A549 (cell line): ENCODE measurements around the gene GNPAT. TPM values are rescaled to one million over a fixed set of nuclear protein-coding genes. Genes with fewer than 3 reads are reported as not detected.

ENCODE experiments used
- ATAC-seq, 2 experiments: fragments of 200-7000 bp in 1 of 2; fragments of >200 bp in 1 of 2; cut with Nextera tagmentation in 1 of 2; cut with Tn5 transposase in 1 of 2; 3 replicates each; pipeline versions ENCODE4 v1.8.0 to v1.9.1; 2018 to 2020; ENCODE audit warnings: mild to moderate bottlenecking in 1 of 2, moderate library complexity in 1 of 2
- CTCF ChIA-PET: fragments of 300-600 bp; sonication (Branson Sonifier 250); formaldehyde crosslinking; extraction: SDS; loops from one replicate; lab custom pipeline; 2021; ENCODE audit warnings: antibody characterized with exemption, inconsistent platforms; lab: Yijun Ruan, JAX
- POLR2A ChIA-PET: fragments of 350-600 bp; formaldehyde crosslinking; extraction: SDS; loops from one replicate; lab custom pipeline; 2021; ENCODE audit warnings: antibody characterized with exemption, inconsistent platforms; lab: Yijun Ruan, JAX
- DNase-seq, 2 experiments: peaks; one replicate each; pipeline versions ENCODE4 v3.0.0 to v3.0.0-alpha.2; 2011 to 2016; ENCODE audit warnings: low read depth in 1 of 2, low spot score in 1 of 2
- FAIRE-seq: peaks from 2 replicates; lab custom pipeline; 2011; peaks lifted over from hg19 to GRCh38; lab: Jason Lieb, UNC
- H3K27ac ChIP-seq, 2 experiments: fragments of >200 bp; sonication (Bioruptor Twin); formaldehyde crosslinking; 3 replicates each; pipeline ENCODE4 v1.5.1; 2016 to 2017
- H3K4me1 ChIP-seq: fragments of >200 bp; sonication (Bioruptor Twin); formaldehyde crosslinking; 3 replicates; pipeline ENCODE4 v1.6.1; 2016
- H3K4me2 ChIP-seq: fragments of >200 bp; sonication (Bioruptor Twin); formaldehyde crosslinking; 3 replicates; pipeline ENCODE4 v1.6.1; 2016
- H3K4me3 ChIP-seq: fragments of >200 bp; sonication (Bioruptor Twin); formaldehyde crosslinking; 3 replicates; pipeline ENCODE4 v1.5.1; 2016
- H3K9me3 ChIP-seq: fragments of >200 bp; sonication (Bioruptor Twin); formaldehyde crosslinking; 3 replicates; pipeline ENCODE4 v1.6.1; 2016
- BHLHE40 ChIP-seq: IDR thresholded peaks from 2 replicates; pipeline ENCODE4 v1.6.1; 2012; ENCODE audit warnings: low read depth, low read length, inconsistent platforms
- CEBPB ChIP-seq, 2 experiments: fragments of >200 bp in 1 of 2; sonication (Bioruptor Twin) in 1 of 2; formaldehyde crosslinking in 1 of 2; IDR thresholded peaks; 2 replicates each; pipeline ENCODE4 v1.6.1; 2012 to 2016
- CTCF ChIP-seq: fragments of >200 bp; sonication (Bioruptor Twin); formaldehyde crosslinking; IDR thresholded peaks from 3 replicates; pipeline ENCODE4 v1.5.1; 2016
- EHF ChIP-seq: fragments of 250-450 bp; sonication (Bioruptor Pico); IDR thresholded peaks from 2 replicates; pipeline ENCODE4 v1.5.0; 2020; ENCODE audit warnings: mild to moderate bottlenecking
- EHMT2 ChIP-seq: fragments of 200-600 bp; sonication (generic); IDR thresholded peaks from 2 replicates; pipeline ENCODE4 v1.6.1; 2016; ENCODE audit warnings: antibody characterized with exemption, low read depth, mild to moderate bottlenecking, moderate library complexity
- FOSL2 ChIP-seq, 2 experiments: fragments of 450-650 bp in 1 of 2; fragments of >200 bp in 1 of 2; sonication (Bioruptor Twin) in 1 of 2; formaldehyde crosslinking; IDR thresholded peaks; 2 replicates each; pipeline versions ENCODE4 v1.5.0 to v1.6.1; 2016 to 2020; ENCODE audit warnings: mild to moderate bottlenecking in 1 of 2, moderate library complexity in 1 of 2
- HDAC2 ChIP-seq: fragments of 200-600 bp; sonication (generic); IDR thresholded peaks from 2 replicates; pipeline ENCODE4 v1.6.1; 2016
- HES2 ChIP-seq: fragments of >200 bp; sonication (Bioruptor Twin); formaldehyde crosslinking; IDR thresholded peaks from 2 replicates; pipeline ENCODE4 v1.6.1; 2016
- HEYL ChIP-seq: fragments of 250-450 bp; sonication (Bioruptor Pico); IDR thresholded peaks from 2 replicates; pipeline ENCODE4 v1.8.0; 2021; ENCODE audit warnings: mild to moderate bottlenecking, moderate library complexity
- NFE2L2 ChIP-seq: fragments of 150-350 bp; conservative IDR thresholded peaks from 2 replicates; pipeline ENCODE4 v1.6.1; 2014; ENCODE audit warnings: low read length
- PBX3 ChIP-seq: IDR thresholded peaks from 2 replicates; pipeline ENCODE4 v1.6.1; 2012
- RAD21 ChIP-seq, 2 experiments: fragments of >200 bp in 1 of 2; sonication (Bioruptor Twin) in 1 of 2; formaldehyde crosslinking in 1 of 2; IDR thresholded peaks in 1 of 2; conservative IDR thresholded peaks in 1 of 2; 2 replicates in 1 of 2; 3 replicates in 1 of 2; pipeline ENCODE4 v1.6.1; 2012 to 2018; ENCODE audit warnings: inconsistent platforms in 1 of 2
- REST ChIP-seq: fragments of 200-600 bp; sonication (generic); IDR thresholded peaks from 2 replicates; pipeline ENCODE4 v1.6.1; 2016; ENCODE audit warnings: antibody characterized with exemption, mild to moderate bottlenecking, moderate library complexity
- RNF2 ChIP-seq: fragments of 200-600 bp; sonication (generic); IDR thresholded peaks from 2 replicates; pipeline ENCODE4 v1.6.1; 2016; ENCODE audit warnings: low read depth, mild to moderate bottlenecking, antibody characterized with exemption, moderate library complexity, borderline replicate concordance
- SMC3 ChIP-seq: fragments of >200 bp; sonication (Bioruptor Twin); formaldehyde crosslinking; IDR thresholded peaks from 3 replicates; pipeline ENCODE4 v1.6.1; 2018; ENCODE audit warnings: inconsistent platforms
- USF2 ChIP-seq: fragments of 450-650 bp; IDR thresholded peaks from 2 replicates; pipeline ENCODE4 v1.6.1; 2014; ENCODE audit warnings: antibody characterized with exemption
- ZFP36 ChIP-seq: fragments of 450-650 bp; IDR thresholded peaks from 2 replicates; pipeline ENCODE4 v1.6.1; 2014; ENCODE audit warnings: borderline replicate concordance; ENCODE audit not compliant: partially characterized antibody
- ZSCAN20 ChIP-seq: fragments of 250-450 bp; sonication (Bioruptor Pico); IDR thresholded peaks from 2 replicates; pipeline ENCODE4 v1.8.0; 2022; ENCODE audit warnings: mild to moderate bottlenecking, moderate library complexity
- WGBS: methylation state at CpG from one replicate; pipeline ENCODE4 v1.1.6; 2017; ENCODE audit errors: missing lambda C conversion rate; 5-methylcytosine and 5-hydroxymethylcytosine counted together
- polyA plus RNA-seq, 4 experiments: library from polyadenylated mRNA; depleted of rRNA in 3 of 4; stranded (reverse); fragments of >200 nt; fragmentation: RNase III in 1 of 4; extraction: RNeasy Plus Mini Kit Qiagen cat#74134 plus additional on column Dnase treatment in 1 of 4; gene quantifications; 2 replicates in 3 of 4; 3 replicates in 1 of 4; pipeline ENCODE4 v1.2.3, GENCODE V29; 2011 to 2017
- TF ChIP-seq, protein P1 (sequence below): IDR thresholded peaks from 2 replicates; pipeline ENCODE4 v1.6.1; 2012
- TF ChIP-seq, protein P2 (sequence below): fragments of 150-350 bp; IDR thresholded peaks from 2 replicates; pipeline ENCODE4 v1.6.1; 2014; ENCODE audit warnings: low read depth, mild to moderate bottlenecking, low read length

Gene GNPAT
- polyA plus RNA-seq, 2 of the 4 experiments (the other 2 are of a cell fraction), result 44.1 to 62.7 TPM

DNA sequence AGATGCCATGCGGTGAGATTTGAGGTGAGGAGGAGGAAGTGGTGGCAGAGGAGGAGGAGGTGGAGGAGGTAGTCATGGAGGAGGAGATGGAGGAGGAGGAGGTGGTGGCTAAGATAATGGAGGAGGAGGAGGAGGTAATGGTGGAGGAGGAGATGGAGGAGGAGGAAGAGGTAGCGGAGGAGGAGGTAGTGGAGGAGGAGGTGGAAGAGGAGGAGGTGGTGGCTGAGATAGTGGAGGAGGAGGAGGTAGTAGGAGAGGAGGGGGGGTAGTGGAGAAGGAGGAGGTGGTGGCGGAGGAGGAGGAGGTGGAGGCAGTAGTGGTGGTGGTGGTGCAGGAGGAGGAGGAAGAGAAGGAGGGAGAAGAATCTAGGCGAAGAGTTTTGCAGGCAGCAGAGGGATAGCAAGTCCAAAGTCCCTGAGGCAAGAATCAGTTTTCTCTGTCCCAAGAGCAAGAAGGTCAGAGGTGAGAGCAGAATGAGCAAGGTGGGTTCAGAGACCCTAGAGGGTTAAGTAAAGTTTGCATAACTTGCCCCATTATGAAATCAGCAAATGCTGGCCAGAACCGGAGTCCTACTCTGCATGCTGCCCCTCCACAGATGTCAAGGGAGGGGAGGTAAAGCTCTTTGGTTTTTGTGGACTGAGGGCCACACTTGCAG lies 38.9 kb upstream of the GNPAT start (continued):
- TF ChIP-seq PBX3 (no peak), RAD21 (conservative IDR thresholded peaks at IDR 0.05 in 1 of 2, IDR thresholded peaks at IDR 0.05 in 1 of 2) (no peak), EHMT2 (no peak), USF2 (no peak), RNF2 (no peak), ZFP36 (no peak), NFE2L2 (no peak), HDAC2 (no peak), CEBPB (IDR thresholded peaks at IDR 0.05) (no peak)
- TF ChIP-seq, protein P1, sequence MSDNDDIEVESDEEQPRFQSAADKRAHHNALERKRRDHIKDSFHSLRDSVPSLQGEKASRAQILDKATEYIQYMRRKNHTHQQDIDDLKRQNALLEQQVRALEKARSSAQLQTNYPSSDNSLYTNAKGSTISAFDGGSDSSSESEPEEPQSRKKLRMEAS, result no peak

GRCh38 chr1:231203259-231204057 lies 37.6 kb upstream of the GNPAT start:
- 77% methylated on average over 12 of the region's 21 CpGs for whole genome bisulfite sequencing
- Histone ChIP-seq H3K27ac (peak overlapping the region; percentile 36 to 45; a peak in 4 of 6 replicates), H3K4me3 (no peak overlapping the region), H3K4me2 (no peak overlapping the region), H3K4me1 (peaks cover 38% of the 10 kb centered on the region), H3K9me3 (no peaks in the 10 kb centered on the region)
- ChIA-PET POLR2A (no interaction called here), CTCF (interaction anchor here (0.6 to 1.0 kb wide), 2 partner anchors 8 to 241 kb away, joined by 3 to 5 read pairs; no protein-coding TSS in a partner anchor)
- TF ChIP-seq BHLHE40 (no peak), ZSCAN20 (CRISPR knock-in tag) (no peak)
- DNase-seq, result no peak
- no peak for ATAC-seq
- no peak for FAIRE-seq

DNA sequence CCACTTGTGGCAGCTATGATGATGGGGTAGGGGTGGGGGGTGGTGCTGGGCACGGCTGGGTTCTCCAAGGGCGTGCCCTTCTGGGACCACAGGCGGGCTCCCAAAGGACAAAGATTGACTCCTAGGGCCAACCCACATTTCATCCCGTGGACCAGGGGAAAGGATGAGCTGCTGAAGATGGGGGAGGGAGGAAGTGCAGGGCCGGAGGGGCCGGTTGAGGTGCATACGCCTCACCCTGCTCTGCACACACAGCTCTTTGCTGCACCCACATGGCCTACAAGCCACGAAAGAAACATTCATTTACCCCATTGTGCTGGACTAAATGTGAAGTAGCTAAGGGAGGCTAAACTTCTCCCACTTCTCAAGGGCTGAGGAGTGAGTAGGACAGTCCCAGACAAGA lies 34.2 kb upstream of the GNPAT start:
- H3K4me3 ChIP-seq, result no peak overlapping the region
- peak in 1 of 2 experiments; percentile 48 for DNase-seq
- TF ChIP-seq EHF, result no peak
- no peak for TF ChIP-seq USF2
- TF ChIP-seq, protein P2, sequence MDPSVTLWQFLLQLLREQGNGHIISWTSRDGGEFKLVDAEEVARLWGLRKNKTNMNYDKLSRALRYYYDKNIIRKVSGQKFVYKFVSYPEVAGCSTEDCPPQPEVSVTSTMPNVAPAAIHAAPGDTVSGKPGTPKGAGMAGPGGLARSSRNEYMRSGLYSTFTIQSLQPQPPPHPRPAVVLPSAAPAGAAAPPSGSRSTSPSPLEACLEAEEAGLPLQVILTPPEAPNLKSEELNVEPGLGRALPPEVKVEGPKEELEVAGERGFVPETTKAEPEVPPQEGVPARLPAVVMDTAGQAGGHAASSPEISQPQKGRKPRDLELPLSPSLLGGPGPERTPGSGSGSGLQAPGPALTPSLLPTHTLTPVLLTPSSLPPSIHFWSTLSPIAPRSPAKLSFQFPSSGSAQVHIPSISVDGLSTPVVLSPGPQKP, result no peak
- TF ChIP-seq REST, result no peak
- peak; percentile 77 to 79 for TF ChIP-seq RAD21 (conservative IDR thresholded peaks at IDR 0.05 in 1 of 2, IDR thresholded peaks at IDR 0.05 in 1 of 2)
- peak; percentile 45 for TF ChIP-seq CTCF
- no peak for TF ChIP-seq FOSL2 (IDR thresholded peaks at IDR 0.05)
- TF ChIP-seq FOSL2 (CRISPR knock-in tag; IDR thresholded peaks at IDR 0.05), result no peak
- TF ChIP-seq SMC3, result peak; percentile 70
- TF ChIP-seq HES2, result no peak
- no peak for TF ChIP-seq HEYL
- TF ChIP-seq, all 56 proteins: peak for 3
- ATAC-seq (peak; percentile 52 to 70; a peak in 4 of 6 replicates), FAIRE-seq (no peak)
- ChIA-PET POLR2A (interaction anchor here (0.6 kb wide), 1 partner anchor 19 kb away, joined by 6 read pairs; no protein-coding TSS in a partner anchor), CTCF (interaction anchor here (0.8 to 1.9 kb wide), 11 partner anchors 11 to 574 kb away, joined by 3 to 12 read pairs (median 3); partner anchors contain the start of gene COG2)
- H3K4me1 ChIP-seq, result peaks cover 25% of the 10 kb centered on the region
- no peaks in the 10 kb centered on the region for H3K9me3 ChIP-seq
- 72% methylated on average over 8 of the region's 8 CpGs for WGBS
- no peak overlapping the region for H3K4me2 ChIP-seq
- H3K27ac ChIP-seq, result peak overlapping the region; percentile 8 to 60; a peak in 4 of 6 replicates
